Pons (tissue), 1 donor: ENCODE data around the gene LEFTY2.
A peak's percentile ranks its signal among the peaks of the same experiment; 100 is the strongest.
"Not testable (repeated sequence)": the region's sequence is repeated elsewhere in the genome, so short reads cannot be mapped to it uniquely, and the experiment has no call there.

ENCODE experiments used
- DNase-seq: peaks from one replicate; pipeline ENCODE4 v3.0.0-alpha.2; 2016; ENCODE audit warnings: low spot score

Gene LEFTY2

GRCh38 chr1:225929462-225929861 is 11.6 kb downstream of the LEFTY2 start:
- not testable (repeated sequence) for DNase-seq

- no peak for DNase-seq
These were observed 12.5 kb downstream of the LEFTY2 start for GRCh38 chr1:225928186-225929175.

- DNase-seq = no peak
These were observed 14.4 kb downstream of the LEFTY2 start for GRCh38 chr1:225926551-225927113.

- DNase-seq = peak; percentile 95
These were observed 17.1 kb downstream of the LEFTY2 start, which contains the start of gene PYCR2 for GRCh38 chr1:225923692-225924555. PYCR2 (minus strand) TSS chr1:225924250; CDS start chr1:225924110, 140 bp downstream.

- DNase-seq = no peak
These were observed 17.7 kb downstream of the LEFTY2 start for GRCh38 chr1:225923381-225923691.

GRCh38 chr1:225921734-225922709 is 19.0 kb downstream of the LEFTY2 start:
- no peak for DNase-seq

GRCh38 chr1:225919906-225920305 is 21.1 kb downstream of the LEFTY2 start:
- DNase-seq = peak; percentile 96

GRCh38 chr1:225918280-225918679 is 22.7 kb downstream of the LEFTY2 start:
- no peak for DNase-seq

- DNase-seq = no peak
These were observed 23.5 kb downstream of the LEFTY2 start for GRCh38 chr1:225917536-225917935.

- no peak for DNase-seq
These were observed 23.9 kb downstream of the LEFTY2 start for GRCh38 chr1:225917101-225917500.

GRCh38 chr1:225915538-225915991 is 25.5 kb downstream of the LEFTY2 start:
- DNase-seq = no peak

- DNase-seq = no peak
These were observed 26.1 kb downstream of the LEFTY2 start for GRCh38 chr1:225914947-225915346.

GRCh38 chr1:225914391-225914790 is 26.6 kb downstream of the LEFTY2 start:
- DNase-seq = no peak

- DNase-seq = peak; percentile 52
These were observed 29.6 kb downstream of the LEFTY2 start for GRCh38 chr1:225911191-225912130.

GRCh38 chr1:225909477-225909876 is 31.5 kb downstream of the LEFTY2 start:
- no peak for DNase-seq

- DNase-seq = no peak
These were observed 32.2 kb downstream of the LEFTY2 start for GRCh38 chr1:225908773-225909172.

GRCh38 chr1:225908013-225908640 is 32.9 kb downstream of the LEFTY2 start:
- DNase-seq = no peak

- DNase-seq = no peak
These were observed 33.7 kb downstream of the LEFTY2 start for GRCh38 chr1:225907341-225907740.

- DNase-seq = no peak
These were observed 34.6 kb downstream of the LEFTY2 start for GRCh38 chr1:225906467-225906866.
